MM.1S (cell line): ENCODE results near the gene HYAL1.
A peak's percentile ranks its signal among the peaks of the same experiment; 100 is the strongest.

Source experiments
- CTCF ChIP-seq: fragments of 300-600 bp; sonication (generic); IDR thresholded peaks from 2 replicates; pipeline ENCODE4 v1.5.1; 2016; ENCODE audit warnings: antibody characterized with exemption, low read length, mixed read lengths
- EZH2 ChIP-seq: fragments of 300-600 bp; sonication (generic); optimal IDR thresholded peaks from 2 replicates; pipeline ENCODE3; 2017; ENCODE audit warnings: low read depth, mild to moderate bottlenecking, antibody characterized with exemption, low read length, mixed read lengths
- EZH2phosphoT487 ChIP-seq: fragments of 300-600 bp; sonication (generic); IDR thresholded peaks from 2 replicates; pipeline ENCODE4 v1.6.1; 2018; ENCODE audit warnings: antibody characterized with exemption, low read length

- TF ChIP-seq CTCF = peak; percentile 55
- TF ChIP-seq EZH2 = no peak
- no peak for TF ChIP-seq EZH2phosphoT487
Observed at GRCh38 chr3:50347187-50347813, 43.9 kb upstream of the HYAL1 start.
